Trophoblast cell (in vitro differentiated cells and primary cell): ENCODE measurements around the gene AKTIP.
"Not testable (repeated sequence)": the region's sequence is repeated elsewhere in the genome, so short reads cannot be mapped to it uniquely, and the experiment has no call there.

Experiments used
- DNase-seq, 2 donors: peaks; one replicate each; pipeline ENCODE4 v3.0.0-alpha.2; 2016
- H2AFZ ChIP-seq: 2 replicates; pipeline ENCODE4 v1.6.1; 2013; ENCODE audit warnings: low read length, moderate library complexity, mild to moderate bottlenecking; ENCODE audit not compliant: insufficient read depth, poor library complexity
- H2AK5ac ChIP-seq: 2 replicates; pipeline ENCODE4 v1.6.1; 2013; ENCODE audit warnings: mild to moderate bottlenecking, low read length
- H2BK120ac ChIP-seq: 2 replicates; pipeline ENCODE4 v1.6.1; 2013; ENCODE audit warnings: low read length, mild to moderate bottlenecking, moderate library complexity; ENCODE audit not compliant: insufficient read depth, poor library complexity
- H2BK12ac ChIP-seq: 2 replicates; pipeline ENCODE4 v1.6.1; 2013; ENCODE audit warnings: mild to moderate bottlenecking, low read length, moderate library complexity
- H2BK5ac ChIP-seq: 2 replicates; pipeline ENCODE4 v1.6.1; 2013; ENCODE audit warnings: low read length, low read depth, moderate library complexity, mild to moderate bottlenecking; ENCODE audit not compliant: poor library complexity
- H3K14ac ChIP-seq: 2 replicates; pipeline ENCODE4 v1.6.1; 2013; ENCODE audit warnings: mild to moderate bottlenecking, low read length
- H3K18ac ChIP-seq: 2 replicates; pipeline ENCODE4 v1.6.1; 2013; ENCODE audit warnings: mild to moderate bottlenecking, low read length
- H3K23ac ChIP-seq: 2 replicates; pipeline ENCODE4 v1.6.1; 2013; ENCODE audit warnings: low read length
- H3K27ac ChIP-seq: 2 replicates; pipeline ENCODE4 v1.5.1; 2013; ENCODE audit warnings: low read depth, mild to moderate bottlenecking, inconsistent platforms, low read length, moderate library complexity
- H3K27me3 ChIP-seq: 2 replicates; pipeline ENCODE4 v1.6.1; 2013; ENCODE audit warnings: inconsistent platforms, mild to moderate bottlenecking, low read length, moderate library complexity; ENCODE audit not compliant: insufficient read depth
- H3K36me3 ChIP-seq, 2 experiments: 1 replicate in 1 of 2; 2 replicates in 1 of 2; pipeline ENCODE4 v1.6.1; 2013; ENCODE audit warnings: low read length in 2 of 2, mild to moderate bottlenecking in 2 of 2, moderate library complexity in 1 of 2; ENCODE audit not compliant: insufficient read depth in 2 of 2, control insufficient read depth in 1 of 2
- H3K4ac ChIP-seq: 2 replicates; pipeline ENCODE4 v1.6.1; 2013; ENCODE audit warnings: low read depth, mild to moderate bottlenecking, low read length, moderate library complexity
- H3K4me1 ChIP-seq, 2 experiments: 1 replicate in 1 of 2; 2 replicates in 1 of 2; pipeline ENCODE4 v1.6.1; 2013; ENCODE audit warnings: low read length in 2 of 2, mild to moderate bottlenecking in 2 of 2, moderate library complexity in 1 of 2; ENCODE audit not compliant: insufficient read depth in 2 of 2, control insufficient read depth in 1 of 2
- H3K4me2 ChIP-seq: 2 replicates; pipeline ENCODE4 v1.6.1; 2013; ENCODE audit warnings: inconsistent platforms, mild to moderate bottlenecking, low read length, moderate library complexity
- H3K4me3 ChIP-seq: 2 replicates; pipeline ENCODE4 v1.5.1; 2013; ENCODE audit warnings: mild to moderate bottlenecking, low read depth, low read length, inconsistent platforms
- H3K79me1 ChIP-seq: one replicate; pipeline ENCODE4 v1.6.1; 2013; ENCODE audit warnings: low read length
- H3K79me2 ChIP-seq: 2 replicates; pipeline ENCODE4 v1.6.1; 2013; ENCODE audit warnings: low read length, mild to moderate bottlenecking; ENCODE audit not compliant: control insufficient read depth, insufficient read depth, poor library complexity
- H3K9ac ChIP-seq: 2 replicates; pipeline ENCODE4 v1.6.1; 2013; ENCODE audit warnings: mild to moderate bottlenecking, low read length
- H3K9me3 ChIP-seq: 2 replicates; pipeline ENCODE4 v1.6.1; 2013; ENCODE audit warnings: low read depth, mild to moderate bottlenecking, control low read depth, inconsistent platforms, low read length; ENCODE audit not compliant: insufficient read depth
- H4K12ac ChIP-seq: 2 replicates; pipeline ENCODE4 v1.6.1; 2013; ENCODE audit warnings: low read depth, mild to moderate bottlenecking, low read length, moderate library complexity
- H4K8ac ChIP-seq: 2 replicates; pipeline ENCODE4 v1.6.1; 2013; ENCODE audit warnings: low read depth, mild to moderate bottlenecking, low read length, moderate library complexity
- H4K91ac ChIP-seq: one replicate; pipeline ENCODE4 v1.6.1; 2013; ENCODE audit warnings: low read depth, mild to moderate bottlenecking, low read length, moderate library complexity
- WGBS: extraction: QIAGEN DNeasy Blood & Tissue Kit; methylation state at CpG from one replicate; pipeline ENCODE4 v1.1.7; 2013; ENCODE audit warnings: missing lambda C conversion rate; ENCODE audit not compliant: insufficient read length, insufficient coverage; ENCODE audit errors: extremely low coverage; 5-methylcytosine and 5-hydroxymethylcytosine counted together

Gene AKTIP

DNA sequence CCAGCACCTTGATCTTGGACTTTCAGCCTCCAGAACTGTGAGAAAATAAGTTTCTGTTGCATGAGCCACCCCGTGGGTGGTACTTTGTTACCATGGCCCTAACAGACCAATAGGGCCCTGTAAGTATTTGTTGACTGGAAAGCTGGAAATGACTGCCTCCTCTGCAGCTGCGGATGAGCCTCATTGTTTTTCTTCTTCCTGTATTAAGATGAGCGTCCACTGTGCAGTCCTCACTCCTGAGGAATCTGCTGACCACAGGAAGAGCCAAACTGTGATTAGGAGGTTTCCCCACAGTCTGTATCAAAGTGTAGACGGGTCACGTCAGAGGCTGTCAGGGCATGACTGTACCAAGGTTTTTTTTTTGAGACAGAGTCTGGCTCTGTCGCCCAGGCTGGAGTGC lies 12.2 kb upstream of the AKTIP start:
- no peak overlapping the region for H3K4me3 ChIP-seq
- no peaks in the 10 kb centered on the region for H3K36me3 ChIP-seq
- H3K23ac ChIP-seq = no peak overlapping the region
- no peak overlapping the region for H2AFZ ChIP-seq
- no CpG with 5 or more reads among the region's 6 CpGs for WGBS
- H3K4me2 ChIP-seq = no peak overlapping the region
- peaks cover 5 to 6% of the 10 kb centered on the region in 2 experiments for H3K4me1 ChIP-seq
- H4K8ac ChIP-seq = no peak overlapping the region
- DNase-seq = peak; percentile 52 to 61
- H2BK5ac ChIP-seq = no peak overlapping the region
- peaks cover 5% of the 10 kb centered on the region for H3K9me3 ChIP-seq
- H4K12ac ChIP-seq = no peak overlapping the region
- no peaks in the 10 kb centered on the region for H3K27me3 ChIP-seq
- no peak overlapping the region for H3K27ac ChIP-seq
- no peak overlapping the region for H3K4ac ChIP-seq
- no peaks in the 10 kb centered on the region for H3K79me1 ChIP-seq
- no peak overlapping the region for H2BK120ac ChIP-seq
- no peak overlapping the region for H3K14ac ChIP-seq
- no peak overlapping the region for H2AK5ac ChIP-seq
- H3K79me2 ChIP-seq = no peaks in the 10 kb centered on the region
- no peak overlapping the region for H3K9ac ChIP-seq
- no peak overlapping the region for H4K91ac ChIP-seq
- H2BK12ac ChIP-seq = no peak overlapping the region
- no peak overlapping the region for H3K18ac ChIP-seq

DNA sequence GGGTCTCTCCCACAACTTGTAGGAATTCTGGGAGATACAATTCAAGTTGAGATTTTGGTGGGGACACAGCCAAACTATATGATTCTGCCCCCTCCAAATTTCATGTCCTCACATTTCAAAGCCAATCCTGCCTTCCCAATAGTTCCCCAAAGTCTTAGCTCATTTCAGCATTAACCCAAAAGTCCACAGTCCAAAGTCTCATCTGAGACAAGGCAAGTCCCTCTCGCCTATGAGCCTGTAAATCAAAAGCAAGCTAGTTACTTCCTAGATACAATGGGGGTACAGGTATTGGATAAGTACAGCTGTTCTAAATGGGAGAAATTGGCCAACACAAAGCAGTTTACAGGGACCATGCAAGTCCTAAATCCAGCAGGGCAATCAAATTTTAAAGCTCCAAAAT lies 9.8 kb upstream of the AKTIP start:
- H4K8ac ChIP-seq, H3K9ac ChIP-seq, H4K12ac ChIP-seq, H3K27me3 ChIP-seq, H2BK12ac ChIP-seq, H3K36me3 ChIP-seq, H2BK5ac ChIP-seq, H3K23ac ChIP-seq, H2AK5ac ChIP-seq, H3K4me3 ChIP-seq, H3K79me1 ChIP-seq, H3K14ac ChIP-seq, H3K4ac ChIP-seq, H4K91ac ChIP-seq, DNase-seq, H3K79me2 ChIP-seq, H3K9me3 ChIP-seq, H2BK120ac ChIP-seq, H2AFZ ChIP-seq, H3K4me2 ChIP-seq, H3K27ac ChIP-seq, H3K4me1 ChIP-seq, H3K18ac ChIP-seq: not testable (repeated sequence)
- no CpG with 5 or more reads among the region's 1 CpG for WGBS

GRCh38 chr16:53511403-53512280 lies 8.6 kb upstream of the AKTIP start:
- Histone ChIP-seq H3K4me2 (no peak overlapping the region), H2BK120ac (no peak overlapping the region), H2AK5ac (no peak overlapping the region), H3K9ac (no peak overlapping the region), H3K9me3 (peaks cover 5% of the 10 kb centered on the region), H3K23ac (no peak overlapping the region), H2BK12ac (no peak overlapping the region), H3K4me1 (peaks cover 2% of the 10 kb centered on the region in 2 experiments), H3K18ac (no peak overlapping the region), H4K12ac (no peak overlapping the region), H3K27ac (no peak overlapping the region), H3K36me3 (no peaks in the 10 kb centered on the region), H2AFZ (no peak overlapping the region), H3K4me3 (no peak overlapping the region), H3K4ac (no peak overlapping the region), H4K8ac (no peak overlapping the region), H3K27me3 (no peaks in the 10 kb centered on the region), H2BK5ac (no peak overlapping the region), H3K79me1 (no peaks in the 10 kb centered on the region), H4K91ac (no peak overlapping the region), H3K14ac (no peak overlapping the region), H3K79me2 (no peaks in the 10 kb centered on the region)
- DNase-seq = peak in 1 of 2 donors; percentile 46
- WGBS = no CpG with 5 or more reads among the region's 12 CpGs

- Histone ChIP-seq H2AK5ac (no peak overlapping the region), H4K91ac (no peak overlapping the region), H4K12ac (no peak overlapping the region), H3K18ac (no peak overlapping the region), H3K79me1 (no peaks in the 10 kb centered on the region), H3K36me3 (no peaks in the 10 kb centered on the region), H4K8ac (no peak overlapping the region), H3K27me3 (no peaks in the 10 kb centered on the region), H2BK5ac (no peak overlapping the region), H3K4me2 (no peak overlapping the region), H3K4ac (no peak overlapping the region), H3K23ac (no peak overlapping the region), H3K4me3 (no peak overlapping the region), H3K27ac (no peak overlapping the region), H2BK12ac (no peak overlapping the region), H2AFZ (no peak overlapping the region), H2BK120ac (no peak overlapping the region), H3K79me2 (no peaks in the 10 kb centered on the region), H3K9ac (no peak overlapping the region), H3K9me3 (peaks cover 5% of the 10 kb centered on the region), H3K4me1 (peaks cover 2% of the 10 kb centered on the region in 2 experiments), H3K14ac (no peak overlapping the region)
- no peak for DNase-seq
- WGBS = no CpG with 5 or more reads among the region's 6 CpGs
These were observed 8.0 kb upstream of the AKTIP start for GRCh38 chr16:53511084-53511402.
